AG20443 (cell line): Measurements from ENCODE around the gene HARBI1.
"Not testable (repeated sequence)": the region's sequence is repeated elsewhere in the genome, so short reads cannot be mapped to it uniquely, and the experiment has no call there.

Experiments used
- DNase-seq: peaks from one replicate; pipeline ENCODE4 v3.0.0; 2012; ENCODE audit warnings: low spot score, mixed read lengths

Gene HARBI1

GRCh38 chr11:46597155-46597554 lies 19.9 kb downstream of the HARBI1 start:
- DNase-seq: no peak

GRCh38 chr11:46594785-46595184 lies 22.2 kb downstream of the HARBI1 start:
- DNase-seq: no peak

GRCh38 chr11:46594374-46594700 lies 22.7 kb downstream of the HARBI1 start:
- no peak for DNase-seq

GRCh38 chr11:46593550-46594373 lies 23.3 kb downstream of the HARBI1 start, which contains the start of gene AMBRA1:
Gene AMBRA1 (minus strand): TSS chr11:46594023. CDS start chr11:46548380, 45,643 bp downstream.
- peak; percentile 89 for DNase-seq

- DNase-seq: no peak
These were observed 26.1 kb downstream of the HARBI1 start for GRCh38 chr11:46590740-46591605.

- no peak for DNase-seq
These were observed 28.1 kb downstream of the HARBI1 start for GRCh38 chr11:46588915-46589314.

- no peak for DNase-seq
These were observed 28.9 kb downstream of the HARBI1 start for GRCh38 chr11:46588131-46588530.

GRCh38 chr11:46583513-46583912 lies 33.5 kb downstream of the HARBI1 start:
- not testable (repeated sequence) for DNase-seq

- no peak for DNase-seq
These were observed 34.4 kb downstream of the HARBI1 start for GRCh38 chr11:46582588-46582987.

- DNase-seq: no peak
These were observed 40.0 kb downstream of the HARBI1 start for GRCh38 chr11:46577058-46577457.

- no peak for DNase-seq
These were observed 42.4 kb downstream of the HARBI1 start for GRCh38 chr11:46574656-46575055.

GRCh38 chr11:46570790-46571398 lies 46.1 kb downstream of the HARBI1 start:
- DNase-seq: no peak

GRCh38 chr11:46565232-46565840 lies 51.7 kb downstream of the HARBI1 start:
- no peak for DNase-seq

- DNase-seq: no peak
These were observed 52.6 kb downstream of the HARBI1 start for GRCh38 chr11:46564459-46564858.

GRCh38 chr11:46562527-46562926 lies 54.5 kb downstream of the HARBI1 start:
- DNase-seq: no peak

GRCh38 chr11:46560300-46560991 lies 56.6 kb downstream of the HARBI1 start:
- peak; percentile 32 for DNase-seq

GRCh38 chr11:46559815-46560214 lies 57.2 kb downstream of the HARBI1 start:
- DNase-seq: no peak

- no peak for DNase-seq
These were observed 59.3 kb downstream of the HARBI1 start for GRCh38 chr11:46557684-46558151.

- DNase-seq: no peak
These were observed 61.6 kb downstream of the HARBI1 start for GRCh38 chr11:46555267-46556054.
